OCI-LY3 (cell line): ENCODE results near the gene VAC14.

Experiments
- EZH2phosphoT487 ChIP-seq: fragments of 200-600 bp; shearing (Covaris generic); IDR thresholded peaks from 2 replicates; pipeline ENCODE4 v1.6.1; 2018; ENCODE audit warnings: antibody characterized with exemption, mixed run types, low read depth
- TF ChIP-seq, protein P1 (sequence below): fragments of 200-600, 300-600 bp; sonication (generic); IDR thresholded peaks from 2 replicates; pipeline ENCODE4 v1.5.1; 2014; ENCODE audit warnings: antibody characterized with exemption, low read length, low read depth

DNA sequence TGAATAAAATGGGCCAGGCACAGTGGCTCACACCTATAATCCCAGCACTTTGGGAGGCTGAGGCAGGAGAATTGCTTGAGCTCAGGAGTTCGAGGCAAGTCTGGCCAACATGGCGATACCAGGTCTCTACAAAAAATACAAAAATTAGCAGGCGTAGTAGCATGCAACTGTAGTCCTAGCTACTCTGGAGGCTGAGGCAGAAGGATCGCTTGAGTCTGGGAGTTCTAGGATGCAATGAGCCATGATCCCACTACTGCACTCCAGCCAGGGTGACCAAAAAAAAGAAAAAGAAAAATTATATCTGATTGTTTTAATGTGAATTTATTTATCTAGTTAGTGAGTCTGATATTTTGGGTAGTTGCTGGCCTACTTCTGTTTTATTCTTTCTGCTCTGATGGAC lies 147.6 kb downstream of the VAC14 start:
- no peak for TF ChIP-seq EZH2phosphoT487
- TF ChIP-seq, protein P1, sequence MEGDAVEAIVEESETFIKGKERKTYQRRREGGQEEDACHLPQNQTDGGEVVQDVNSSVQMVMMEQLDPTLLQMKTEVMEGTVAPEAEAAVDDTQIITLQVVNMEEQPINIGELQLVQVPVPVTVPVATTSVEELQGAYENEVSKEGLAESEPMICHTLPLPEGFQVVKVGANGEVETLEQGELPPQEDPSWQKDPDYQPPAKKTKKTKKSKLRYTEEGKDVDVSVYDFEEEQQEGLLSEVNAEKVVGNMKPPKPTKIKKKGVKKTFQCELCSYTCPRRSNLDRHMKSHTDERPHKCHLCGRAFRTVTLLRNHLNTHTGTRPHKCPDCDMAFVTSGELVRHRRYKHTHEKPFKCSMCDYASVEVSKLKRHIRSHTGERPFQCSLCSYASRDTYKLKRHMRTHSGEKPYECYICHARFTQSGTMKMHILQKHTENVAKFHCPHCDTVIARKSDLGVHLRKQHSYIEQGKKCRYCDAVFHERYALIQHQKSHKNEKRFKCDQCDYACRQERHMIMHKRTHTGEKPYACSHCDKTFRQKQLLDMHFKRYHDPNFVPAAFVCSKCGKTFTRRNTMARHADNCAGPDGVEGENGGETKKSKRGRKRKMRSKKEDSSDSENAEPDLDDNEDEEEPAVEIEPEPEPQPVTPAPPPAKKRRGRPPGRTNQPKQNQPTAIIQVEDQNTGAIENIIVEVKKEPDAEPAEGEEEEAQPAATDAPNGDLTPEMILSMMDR = no peak
